IMR-90 (cell line): ENCODE measurements around the gene ARHGAP15. TPM values are rescaled to one million over a fixed set of nuclear protein-coding genes. Genes with fewer than 3 reads are reported as not detected.

Experiments used
- ATAC-seq: fragments of 200-7000 bp; cut with Tn5 transposase; 2 replicates; pipeline ENCODE4 v1.9.1; 2020; ENCODE audit warnings: low read depth, mild to moderate bottlenecking, moderate library complexity
- BruUV-seq: library from RNA; stranded (reverse); fragments of 400-500 nt; replicated peaks from 2 replicates; lab custom pipeline; 2021; lab: Mats Ljungman, UMichigan
- CTCF ChIA-PET: fragments of 300-600 bp; formaldehyde crosslinking; extraction: SDS; loops from one replicate; lab custom pipeline; 2021; ENCODE audit warnings: antibody characterized with exemption; lab: Yijun Ruan, JAX
- POLR2A ChIA-PET: fragments of 300-600 bp; sonication (Branson Sonifier 250); formaldehyde crosslinking; loops from one replicate; lab custom pipeline; 2022; ENCODE audit warnings: antibody characterized with exemption; ENCODE audit not compliant: unreplicated experiment; lab: Charles Lee
- DNase-seq: peaks from one replicate; pipeline ENCODE4 v3.0.0; 2013
- H2AFZ ChIP-seq: replicated peaks from 2 replicates; pipeline ENCODE3; 2013; ENCODE audit warnings: low read length, mild to moderate bottlenecking; ENCODE audit not compliant: poor library complexity
- H2AK5ac ChIP-seq: 2 replicates; pipeline ENCODE4 v1.6.1; 2013; ENCODE audit warnings: low read depth, low read length, inconsistent platforms
- H2AK9ac ChIP-seq: replicated peaks from 2 replicates; pipeline ENCODE3; 2013; ENCODE audit warnings: mild to moderate bottlenecking, low read depth, low read length, moderate library complexity; ENCODE audit not compliant: poor library complexity
- H2BK120ac ChIP-seq: 2 replicates; pipeline ENCODE4 v1.6.1; 2013; ENCODE audit warnings: low read depth, low read length, inconsistent platforms
- H2BK15ac ChIP-seq: 3 replicates; pipeline ENCODE4 v1.6.1; 2013; ENCODE audit warnings: low read depth, low read length, inconsistent platforms
- H2BK20ac ChIP-seq: 2 replicates; pipeline ENCODE4 v1.6.1; 2013; ENCODE audit warnings: low read depth, mild to moderate bottlenecking, inconsistent platforms, low read length, moderate library complexity
- H2BK5ac ChIP-seq: 2 replicates; pipeline ENCODE4 v1.6.1; 2013; ENCODE audit warnings: mild to moderate bottlenecking, low read depth, low read length, inconsistent platforms; ENCODE audit not compliant: poor library complexity, severe bottlenecking
- H3K14ac ChIP-seq: replicated peaks from 2 replicates; pipeline ENCODE4 v1.6.1; 2013; ENCODE audit warnings: low read depth, low read length, inconsistent platforms
- H3K18ac ChIP-seq: 2 replicates; pipeline ENCODE4 v1.6.1; 2013; ENCODE audit warnings: low read depth, low read length, control low read depth
- H3K23ac ChIP-seq: 2 replicates; pipeline ENCODE4 v1.6.1; 2013; ENCODE audit warnings: low read depth, low read length, inconsistent platforms
- H3K27ac ChIP-seq: 2 replicates; pipeline ENCODE4 v1.5.1; 2013; ENCODE audit warnings: mild to moderate bottlenecking, control low read depth, low read length; ENCODE audit not compliant: insufficient read depth
- H3K27me3 ChIP-seq: 2 replicates; pipeline ENCODE4 v1.6.1; 2013; ENCODE audit warnings: low read length; ENCODE audit not compliant: control insufficient read depth, insufficient read depth
- H3K36me3 ChIP-seq: 2 replicates; pipeline ENCODE4 v1.6.1; 2013; ENCODE audit warnings: low read length, mixed read lengths; ENCODE audit not compliant: control insufficient read depth, insufficient read depth
- H3K4ac ChIP-seq: 2 replicates; pipeline ENCODE4 v1.6.1; 2013; ENCODE audit warnings: low read depth, low read length, inconsistent platforms
- H3K4me1 ChIP-seq: 2 replicates; pipeline ENCODE4 v1.6.1; 2013; ENCODE audit warnings: low read length, mixed read lengths; ENCODE audit not compliant: control insufficient read depth, insufficient read depth
- H3K4me2 ChIP-seq: 2 replicates; pipeline ENCODE4 v1.6.1; 2013; ENCODE audit warnings: low read depth, mild to moderate bottlenecking, control low read depth, low read length, moderate library complexity
- H3K4me3 ChIP-seq: 2 replicates; pipeline ENCODE4 v1.5.1; 2013; ENCODE audit warnings: low read depth, mild to moderate bottlenecking, control low read depth, low read length, moderate library complexity; ENCODE audit not compliant: insufficient read depth
- H3K56ac ChIP-seq: 2 replicates; pipeline ENCODE4 v1.6.1; 2013; ENCODE audit warnings: low read length, inconsistent platforms; ENCODE audit not compliant: insufficient read depth; ENCODE audit errors: extremely low read depth
- H3K79me1 ChIP-seq, 2 experiments: 2 replicates each; pipeline ENCODE4 v1.6.1; 2013; ENCODE audit warnings: low read length in 2 of 2, inconsistent platforms in 1 of 2, low read depth in 1 of 2
- H3K9ac ChIP-seq: 2 replicates; pipeline ENCODE4 v1.6.1; 2013; ENCODE audit warnings: low read depth, low read length, control low read depth
- H3K9me1 ChIP-seq: 2 replicates; pipeline ENCODE4 v1.6.1; 2013; ENCODE audit warnings: low read length, inconsistent platforms; ENCODE audit not compliant: insufficient read depth
- H3K9me3 ChIP-seq: 2 replicates; pipeline ENCODE4 v1.6.1; 2013; ENCODE audit warnings: low read length; ENCODE audit not compliant: control insufficient read depth, insufficient read depth
- H4K20me1 ChIP-seq: 2 replicates; pipeline ENCODE4 v1.6.1; 2013; ENCODE audit warnings: low read length, inconsistent platforms; ENCODE audit not compliant: insufficient read depth
- H4K5ac ChIP-seq: 2 replicates; pipeline ENCODE4 v1.6.1; 2013; ENCODE audit warnings: mild to moderate bottlenecking, low read depth, low read length, control low read depth
- H4K8ac ChIP-seq, 2 experiments: 2 replicates each; pipeline ENCODE4 v1.6.1; 2013; ENCODE audit warnings: low read depth in 2 of 2, low read length in 2 of 2, control low read depth in 1 of 2, inconsistent platforms in 1 of 2
- H4K91ac ChIP-seq: 2 replicates; pipeline ENCODE4 v1.6.1; 2013; ENCODE audit warnings: low read depth, low read length, inconsistent platforms; ENCODE audit not compliant: insufficient read depth
- CEBPB ChIP-seq: IDR thresholded peaks from 2 replicates; pipeline ENCODE4 v1.6.1; 2012; ENCODE audit warnings: low read depth, low read length, improper control_type of control experiment
- CHD1 ChIP-seq: IDR thresholded peaks from 2 replicates; pipeline ENCODE4 v1.6.1; 2012; ENCODE audit warnings: low read depth, low read length, improper control_type of control experiment
- CTCF ChIP-seq: conservative IDR thresholded peaks from 2 replicates; pipeline ENCODE4 v1.5.1; 2012; ENCODE audit warnings: mild to moderate bottlenecking, low read depth, low read length, improper control_type of control experiment
- FOS ChIP-seq: fragments of 150-350 bp; IDR thresholded peaks from 2 replicates; pipeline ENCODE4 v1.6.1; 2016; ENCODE audit warnings: low read depth, low read length
- MAFK ChIP-seq: IDR thresholded peaks from 2 replicates; pipeline ENCODE4 v1.6.1; 2012; ENCODE audit warnings: low read depth, low read length, improper control_type of control experiment
- MAZ ChIP-seq: IDR thresholded peaks from 2 replicates; pipeline ENCODE4 v1.6.1; 2012; ENCODE audit warnings: low read depth, mild to moderate bottlenecking, low read length, improper control_type of control experiment, moderate library complexity, borderline replicate concordance
- MXI1 ChIP-seq: IDR thresholded peaks from 2 replicates; pipeline ENCODE4 v1.6.1; 2012; ENCODE audit warnings: low read depth, mild to moderate bottlenecking, low read length, moderate library complexity, borderline replicate concordance
- NFE2L2 ChIP-seq: fragments of 150-350 bp; IDR thresholded peaks from 2 replicates; pipeline ENCODE4 v1.6.1; 2016; ENCODE audit warnings: low read depth, mild to moderate bottlenecking, low read length
- POLR2A ChIP-seq: IDR thresholded peaks from 2 replicates; pipeline ENCODE4 v1.6.1; 2012; ENCODE audit warnings: mild to moderate bottlenecking, low read depth, low read length
- RCOR1 ChIP-seq: IDR thresholded peaks from 2 replicates; pipeline ENCODE4 v1.6.1; 2012; ENCODE audit warnings: mild to moderate bottlenecking, low read length, improper control_type of control experiment; ENCODE audit not compliant: insufficient replicate concordance
- RFX5 ChIP-seq: IDR thresholded peaks from 2 replicates; pipeline ENCODE4 v1.8.0; 2012; ENCODE audit warnings: low read depth, mild to moderate bottlenecking, low read length, moderate library complexity
- USF2 ChIP-seq: fragments of 150-350 bp; IDR thresholded peaks from 2 replicates; pipeline ENCODE4 v1.6.1; 2017; ENCODE audit warnings: mild to moderate bottlenecking, antibody characterized with exemption, low read length, low read depth
- WGBS, 2 experiments: methylation state at CpG; one replicate each; pipeline versions ENCODE4 v1.1.5 to v1.1.7; 2013; ENCODE audit warnings: missing lambda C conversion rate in 2 of 2; ENCODE audit not compliant: insufficient read length in 1 of 2; ENCODE audit errors: extremely low coverage in 2 of 2; 5-methylcytosine and 5-hydroxymethylcytosine counted together
- dilution Hi-C: fragments of 300-500 bp; cut with HindIII; formaldehyde crosslinking; loops from one replicate; pipeline ENCODE4 v1.14.3; 2018; ENCODE audit warnings: low sequenced_read_pairs; ENCODE audit not compliant: unreplicated experiment
- in situ Hi-C: fragments of 300-500 bp; cut with MboI; formaldehyde crosslinking; loops from 3 replicates; pipeline ENCODE4 v1.14.3; 2019; ENCODE audit warnings: low sequenced_read_pairs, inconsistent platforms, mixed read lengths
- intact Hi-C: fragments of 100-400 bp; cut with micrococcal nuclease; formaldehyde crosslinking; loops from 2 replicates; pipeline ENCODE4 v1.10.0; 2022
- polyA plus RNA-seq, 3 experiments: library from polyadenylated mRNA; depleted of rRNA; stranded (reverse); fragments of >200 nt; gene quantifications; 2 replicates each; pipeline ENCODE4 v1.2.3, GENCODE V29; 2012; ENCODE audit warnings: low replicate concordance in 1 of 3
- total RNA-seq: library from RNA; depleted of rRNA; stranded (reverse); fragments of >200 nt; gene quantifications from 2 replicates; pipeline ENCODE4 v1.2.3, GENCODE V29; 2012
- TF ChIP-seq, protein P1 (sequence below): fragments of 150-350 bp; IDR thresholded peaks from 2 replicates; pipeline ENCODE4 v1.6.1; 2016; ENCODE audit warnings: low read depth, mild to moderate bottlenecking, low read length, moderate library complexity, borderline replicate concordance

The ARHGAP15 gene
- total and polyA plus RNA-seq, 2 of the 4 experiments (the other 2 are of a cell fraction) = not detected

GRCh38 chr2:143704451-143705106, 575.4 kb downstream of the ARHGAP15 start:
- peak overlapping the region; percentile 44; the same call in 1 of the 2 replicates for H4K91ac ChIP-seq
- H3K27ac ChIP-seq = no peak overlapping the region; the same call in 1 of the 2 replicates
- no peaks in the 10 kb centered on the region for H3K27me3 ChIP-seq
- intact Hi-C loops = loop anchor here (10.0 kb wide), 1 partner anchor 370 kb away; no protein-coding TSS in a partner anchor
- no peaks in the 10 kb centered on the region for H3K79me1 ChIP-seq
- H3K4ac ChIP-seq = peak overlapping the region; percentile 33; the same call in 1 of the 2 replicates
- H2BK5ac ChIP-seq = peak overlapping the region; percentile 91
- in situ Hi-C loops = no loop called here
- H2AFZ ChIP-seq = no peak overlapping the region
- ChIA-PET CTCF (no interaction called here), POLR2A (interaction anchor here (0.6 kb wide), 1 partner anchor 805 kb away, joined by 3 read pairs; no protein-coding TSS in a partner anchor)
- no peak overlapping the region for H3K9ac ChIP-seq
- ATAC-seq (no peak), DNase-seq (no peak)
- TF ChIP-seq CTCF = no peak
- no peak for TF ChIP-seq MAZ
- no peak for TF ChIP-seq MAFK
- TF ChIP-seq RFX5 = no peak
- TF ChIP-seq MXI1 = no peak
- no peak for TF ChIP-seq USF2
- no peak for TF ChIP-seq RCOR1
- TF ChIP-seq NFE2L2 = no peak
- TF ChIP-seq, protein P1, sequence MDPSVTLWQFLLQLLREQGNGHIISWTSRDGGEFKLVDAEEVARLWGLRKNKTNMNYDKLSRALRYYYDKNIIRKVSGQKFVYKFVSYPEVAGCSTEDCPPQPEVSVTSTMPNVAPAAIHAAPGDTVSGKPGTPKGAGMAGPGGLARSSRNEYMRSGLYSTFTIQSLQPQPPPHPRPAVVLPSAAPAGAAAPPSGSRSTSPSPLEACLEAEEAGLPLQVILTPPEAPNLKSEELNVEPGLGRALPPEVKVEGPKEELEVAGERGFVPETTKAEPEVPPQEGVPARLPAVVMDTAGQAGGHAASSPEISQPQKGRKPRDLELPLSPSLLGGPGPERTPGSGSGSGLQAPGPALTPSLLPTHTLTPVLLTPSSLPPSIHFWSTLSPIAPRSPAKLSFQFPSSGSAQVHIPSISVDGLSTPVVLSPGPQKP = no peak
- no peak for TF ChIP-seq POLR2A
- no peak for TF ChIP-seq FOS
- TF ChIP-seq CEBPB = no peak
- no peak for TF ChIP-seq CHD1
- H3K18ac ChIP-seq = peak overlapping the region; percentile 50
- no peak overlapping the region for H4K8ac ChIP-seq
- H3K36me3 ChIP-seq = no peaks in the 10 kb centered on the region
- no peaks in the 10 kb centered on the region for H4K20me1 ChIP-seq
- no TSS peak for BruUV-seq
- peak overlapping the region; percentile 15; the same call in 1 of the 2 replicates for H2AK5ac ChIP-seq
- dilution Hi-C loops = no loop called here
- peak overlapping the region; percentile 38 for H2BK120ac ChIP-seq
- 100% methylated on average over 2 of the region's 3 CpGs; no CpG with 5 or more reads in 1 of the 2 experiments for WGBS, 2 experiments
- H2BK15ac ChIP-seq = no peak overlapping the region
- no peak overlapping the region for H3K4me2 ChIP-seq
- no peak overlapping the region for H3K56ac ChIP-seq
- no peaks in the 10 kb centered on the region for H3K9me3 ChIP-seq
- no peaks in the 10 kb centered on the region for H3K9me1 ChIP-seq
- H3K4me1 ChIP-seq = peaks cover 8% of the 10 kb centered on the region
- H3K23ac ChIP-seq = no peak overlapping the region
- no peak overlapping the region for H3K4me3 ChIP-seq
- H3K14ac ChIP-seq = no peak overlapping the region
- no peak overlapping the region for H2AK9ac ChIP-seq
- H4K5ac ChIP-seq = peak overlapping the region; percentile 42; the same call in 1 of the 2 replicates
- peak overlapping the region; percentile 47 for H2BK20ac ChIP-seq
